Stimulated activated CD4-positive, alpha-beta T cell treated with anti-CD3 and anti-CD28 coated beads, TNF-alpha, amount 100 ng/mL, for 24 hours (primary cell): ENCODE data around the gene RCCD1.

Experiments
- DNase-seq, 3 experiments: peaks; one replicate each; pipeline ENCODE4 v3.0.0-alpha.2; 2020; ENCODE audit warnings: low read depth in 3 of 3

RCCD1 gene

DNA sequence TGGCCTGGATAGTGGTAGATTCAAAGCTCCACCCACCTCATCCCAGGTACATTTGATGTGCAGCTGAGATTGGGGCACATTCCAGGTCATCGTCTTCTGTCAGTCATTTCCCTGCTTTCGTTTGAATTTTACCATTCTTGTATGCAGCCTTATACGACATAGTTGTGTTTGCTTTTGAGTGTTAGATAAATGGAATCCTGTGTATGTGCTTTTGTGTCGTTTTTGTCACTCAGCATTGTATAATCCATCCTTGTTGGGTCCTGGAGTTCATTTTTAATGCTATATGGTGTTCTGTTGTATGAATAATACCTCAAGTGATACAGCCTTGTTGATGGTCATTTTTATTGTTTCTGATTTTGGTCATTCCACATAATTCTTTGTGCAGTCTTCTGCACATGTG lies 7.3 kb downstream of the RCCD1 start:
- DNase-seq, result no peak

DNA sequence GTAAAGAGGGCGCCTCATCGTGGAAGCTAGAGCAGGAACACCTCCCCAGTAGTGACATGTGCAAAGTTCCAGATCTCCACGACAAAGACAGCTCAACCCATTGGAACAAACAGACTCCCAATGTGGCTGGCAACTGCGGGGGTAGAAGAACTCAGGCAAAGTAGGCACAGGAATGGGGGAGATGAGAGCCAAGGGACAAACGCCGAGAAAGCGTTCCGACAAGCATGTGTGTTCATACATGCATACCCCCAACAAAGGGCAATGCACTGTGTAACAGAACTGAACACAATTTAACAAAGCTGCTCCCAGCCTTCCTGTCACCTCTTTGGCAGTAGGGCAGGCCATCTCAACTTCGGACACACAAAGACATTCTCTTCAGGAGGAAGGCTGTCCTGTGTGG lies 11.6 kb downstream of the RCCD1 start:
- DNase-seq, result no peak

DNA sequence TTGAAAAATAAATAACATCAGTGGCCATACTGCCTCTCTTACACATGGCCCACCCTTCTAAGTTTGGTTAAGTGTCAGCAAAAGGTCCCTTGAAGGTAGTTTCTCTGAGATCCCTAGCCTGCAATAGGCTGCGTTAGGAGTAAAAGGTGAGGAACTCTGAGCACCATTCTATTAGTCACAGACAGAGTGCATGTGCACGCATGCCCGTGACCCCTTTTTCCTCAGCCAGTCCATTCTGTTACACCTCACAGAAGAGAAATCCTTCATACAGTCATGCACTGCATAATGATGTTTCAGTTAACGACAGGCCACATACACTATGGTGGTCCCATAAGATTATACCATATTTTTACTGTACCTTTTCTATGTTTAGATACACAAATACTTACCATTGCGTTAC lies 12.5 kb downstream of the RCCD1 start:
- DNase-seq, result no peak

DNA sequence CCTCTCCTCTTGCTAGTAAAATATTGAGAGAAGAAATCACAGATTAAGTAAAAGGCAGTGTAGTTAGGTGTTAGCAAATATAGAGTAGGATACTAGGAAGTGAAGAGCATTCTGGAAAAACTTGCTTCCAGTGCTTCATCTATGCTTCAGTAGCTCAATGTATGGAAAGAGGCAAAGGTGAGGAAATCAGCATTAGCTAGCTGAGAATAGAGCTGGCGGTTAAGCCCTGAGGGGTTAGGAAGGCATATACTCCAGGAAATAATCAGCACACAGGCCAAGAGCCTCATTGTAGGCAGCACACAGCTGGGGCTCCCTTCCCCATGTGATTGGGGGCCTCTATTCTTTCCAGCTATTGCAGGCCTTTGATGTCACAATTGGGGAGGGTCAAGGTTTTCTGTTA lies 13.8 kb downstream of the RCCD1 start:
- DNase-seq, result no peak

DNA sequence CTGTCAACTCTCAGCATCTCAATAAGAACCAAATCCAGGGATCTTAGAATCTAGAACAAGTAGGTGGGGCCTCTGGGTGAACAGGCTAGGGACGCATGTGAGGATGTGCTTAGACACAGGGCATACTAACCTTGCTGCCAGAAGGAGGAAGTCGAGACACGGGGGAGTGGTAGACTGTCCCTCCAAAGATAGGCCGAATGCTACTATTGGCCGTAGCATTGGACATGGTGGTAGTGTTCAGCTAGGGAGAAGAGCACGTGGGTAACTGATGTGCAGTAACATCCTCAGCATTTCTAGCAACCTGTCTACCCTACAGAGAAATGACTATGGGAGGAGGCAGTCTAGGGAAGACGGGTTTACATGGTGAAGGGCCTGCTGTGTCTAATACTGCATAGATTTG lies 15.6 kb downstream of the RCCD1 start:
- no peak for DNase-seq

DNA sequence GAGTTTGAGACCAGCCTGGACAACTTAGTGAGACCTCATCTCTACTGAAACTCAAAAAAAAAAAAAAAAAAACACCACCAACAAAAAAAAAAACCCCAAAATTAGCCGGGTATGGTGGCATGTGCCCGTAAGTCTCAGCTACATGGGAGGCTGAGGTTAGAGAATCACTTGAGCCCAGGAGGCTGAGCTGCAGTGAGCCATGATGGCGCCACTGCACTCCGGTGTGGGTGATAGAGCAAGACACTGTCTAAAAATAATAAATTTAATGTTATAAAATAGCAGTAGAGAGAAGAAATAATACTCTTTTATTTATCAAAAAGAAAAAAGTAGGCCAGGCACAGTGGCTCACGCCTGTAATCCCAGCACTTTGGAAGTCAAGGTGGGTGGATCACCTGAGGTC lies 17.4 kb downstream of the RCCD1 start:
- no peak for DNase-seq

DNA sequence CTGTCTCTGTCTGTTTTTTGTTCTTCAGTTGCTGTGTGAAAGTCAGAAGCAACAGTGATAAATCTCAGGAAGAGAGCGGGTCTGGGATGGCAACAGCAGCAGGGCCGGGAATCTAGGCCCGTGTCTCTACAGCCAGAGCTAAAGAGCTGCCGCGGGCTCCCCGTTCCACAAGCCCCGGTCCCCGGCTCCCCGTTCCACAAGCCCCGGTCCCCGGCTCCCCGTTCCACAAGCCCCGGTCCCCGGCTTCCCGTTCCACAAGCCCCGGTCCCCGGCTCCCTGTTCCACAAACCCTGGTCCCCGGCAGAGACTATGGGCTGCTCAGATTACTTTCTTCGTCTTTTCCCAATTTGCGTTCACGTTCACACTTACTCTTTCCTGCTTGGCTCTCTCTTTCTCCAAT lies 19.5 kb downstream of the RCCD1 start:
- no peak for DNase-seq

DNA sequence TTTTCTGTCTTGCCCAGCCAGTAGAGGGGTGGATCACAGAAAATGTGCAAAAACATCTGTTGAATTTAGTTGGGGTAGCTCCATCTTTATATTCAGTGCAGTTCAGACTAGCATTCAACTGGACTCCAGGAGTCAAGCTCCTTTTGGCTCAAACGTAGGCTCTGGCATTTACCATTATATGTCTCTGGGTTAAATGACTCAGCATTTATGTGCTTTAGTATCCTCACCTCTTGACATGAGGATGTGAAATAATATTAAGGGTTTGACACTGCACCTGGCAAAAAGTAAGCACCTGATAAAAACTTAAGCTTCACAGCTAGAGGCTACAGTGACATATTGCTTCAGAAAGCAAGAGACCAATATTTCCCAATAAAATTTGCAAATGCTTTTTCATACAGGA lies 24.9 kb downstream of the RCCD1 start:
- no peak for DNase-seq

DNA sequence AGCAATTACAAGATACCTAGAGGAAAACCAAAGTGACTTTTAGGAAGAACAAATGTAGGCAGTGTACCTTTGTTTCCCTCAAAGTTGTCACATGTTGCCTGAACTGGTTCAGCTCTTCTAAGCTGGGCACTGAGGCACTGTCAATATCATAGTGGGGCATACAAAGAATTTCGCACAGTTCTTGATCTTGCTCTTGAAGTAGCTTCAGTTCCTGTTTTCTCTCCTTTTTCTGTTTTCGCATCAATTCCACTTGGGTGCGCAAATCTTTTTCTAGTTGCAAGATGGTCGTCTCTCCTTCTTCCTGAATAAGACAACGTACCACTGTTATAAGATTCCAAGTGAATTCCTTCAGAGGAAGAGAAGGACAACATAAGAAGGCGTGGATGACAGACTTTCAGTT lies 27.0 kb downstream of the RCCD1 start:
- no peak for DNase-seq

DNA sequence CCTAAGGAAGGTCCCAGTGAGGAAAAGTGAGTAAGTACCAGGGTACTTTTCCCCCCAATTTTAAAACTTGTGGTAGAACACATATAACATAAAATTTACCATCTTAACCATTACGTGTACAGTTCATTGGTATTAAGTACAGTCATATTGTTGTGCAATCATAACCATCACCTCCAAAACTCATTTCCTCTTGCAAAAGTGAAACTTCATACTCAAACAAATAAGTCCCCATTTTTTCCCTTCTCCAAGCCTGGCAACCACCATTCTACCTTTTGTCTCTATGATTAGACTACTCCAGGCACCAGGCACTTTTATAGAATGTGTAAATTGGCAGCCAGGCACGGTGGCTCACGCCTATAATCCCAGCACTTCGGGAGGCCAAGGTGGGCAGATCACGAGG lies 27.5 kb downstream of the RCCD1 start:
- DNase-seq, result no peak

DNA sequence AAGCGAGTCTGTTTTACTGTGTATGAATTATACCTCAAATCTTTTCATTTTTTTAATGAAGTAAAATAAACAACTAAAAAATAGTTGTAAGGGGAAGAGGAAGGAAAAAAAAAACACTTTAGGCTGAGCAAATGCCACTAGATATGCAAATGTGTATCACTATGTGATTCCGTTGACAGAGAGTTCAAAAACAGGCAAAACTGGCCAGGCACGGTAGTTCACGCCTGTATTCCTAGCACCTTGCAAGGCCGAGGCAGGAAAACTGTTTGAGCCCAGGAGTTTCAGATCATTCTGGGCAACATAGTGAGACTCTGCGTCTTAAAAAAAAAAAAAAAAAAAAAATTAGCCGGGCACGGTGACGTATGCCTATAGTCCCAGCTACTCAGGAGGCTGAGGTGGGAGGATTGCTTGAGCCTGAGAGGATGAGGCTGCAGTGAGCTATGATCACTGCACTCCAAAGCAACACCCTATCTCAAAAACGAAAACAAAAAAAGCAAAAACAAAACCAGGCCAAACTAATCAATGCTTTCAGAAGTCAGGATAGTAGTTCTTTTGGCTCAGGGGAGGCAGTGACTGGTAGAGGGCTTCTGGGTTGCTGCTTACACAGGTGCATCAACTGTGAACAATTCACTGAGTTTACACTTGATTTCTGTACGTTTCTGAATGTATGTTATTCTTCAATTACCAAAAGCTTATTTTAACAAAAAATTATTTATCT lies 32.3 kb downstream of the RCCD1 start:
- no peak for DNase-seq

DNA sequence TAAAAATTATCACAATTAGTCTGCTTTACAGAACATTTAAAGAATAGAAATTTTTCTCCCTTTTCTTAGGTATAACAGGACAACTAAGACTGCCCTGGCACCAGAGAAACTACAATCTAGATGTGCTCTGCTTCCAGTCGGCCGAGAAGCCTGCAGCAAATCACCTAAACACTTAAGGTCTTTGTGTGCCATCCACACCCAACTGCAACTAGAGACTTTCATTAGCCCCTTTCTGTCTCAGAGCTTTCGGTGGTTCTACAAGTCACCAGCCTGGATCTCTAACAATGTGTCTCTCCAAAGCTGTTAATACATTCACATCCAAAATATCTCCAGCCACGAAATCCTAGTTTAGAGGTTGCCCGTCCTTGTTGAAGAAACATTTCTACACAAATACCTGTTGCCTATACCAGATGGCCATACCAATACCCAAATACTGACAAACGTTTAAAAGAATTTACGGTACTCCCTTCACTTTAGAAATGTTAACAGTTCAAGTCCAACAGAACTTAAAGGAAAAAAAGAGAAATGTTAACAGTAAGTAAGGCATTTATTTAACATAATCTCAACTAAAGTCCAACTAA lies 33.0 kb downstream of the RCCD1 start:
- DNase-seq, result no peak

DNA sequence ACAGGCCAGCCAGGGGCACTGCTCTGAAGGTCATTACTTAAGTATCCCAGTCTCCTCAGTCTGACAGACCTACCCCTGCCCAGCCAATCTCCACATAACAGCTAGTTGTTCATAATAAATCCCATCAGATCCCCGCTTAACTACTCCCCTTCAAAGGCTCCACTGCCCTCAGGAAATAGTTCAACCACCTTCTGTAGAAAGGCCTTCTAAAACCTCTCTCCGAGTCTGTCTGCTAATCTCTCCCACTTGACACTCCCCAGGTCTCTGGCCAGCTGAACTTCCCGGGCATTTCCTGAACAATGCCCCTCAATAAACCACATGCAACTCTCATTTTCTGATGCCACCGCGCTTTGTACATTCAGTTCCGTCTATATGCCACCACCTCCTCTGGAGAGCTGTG lies 33.6 kb downstream of the RCCD1 start:
- no peak for DNase-seq

DNA sequence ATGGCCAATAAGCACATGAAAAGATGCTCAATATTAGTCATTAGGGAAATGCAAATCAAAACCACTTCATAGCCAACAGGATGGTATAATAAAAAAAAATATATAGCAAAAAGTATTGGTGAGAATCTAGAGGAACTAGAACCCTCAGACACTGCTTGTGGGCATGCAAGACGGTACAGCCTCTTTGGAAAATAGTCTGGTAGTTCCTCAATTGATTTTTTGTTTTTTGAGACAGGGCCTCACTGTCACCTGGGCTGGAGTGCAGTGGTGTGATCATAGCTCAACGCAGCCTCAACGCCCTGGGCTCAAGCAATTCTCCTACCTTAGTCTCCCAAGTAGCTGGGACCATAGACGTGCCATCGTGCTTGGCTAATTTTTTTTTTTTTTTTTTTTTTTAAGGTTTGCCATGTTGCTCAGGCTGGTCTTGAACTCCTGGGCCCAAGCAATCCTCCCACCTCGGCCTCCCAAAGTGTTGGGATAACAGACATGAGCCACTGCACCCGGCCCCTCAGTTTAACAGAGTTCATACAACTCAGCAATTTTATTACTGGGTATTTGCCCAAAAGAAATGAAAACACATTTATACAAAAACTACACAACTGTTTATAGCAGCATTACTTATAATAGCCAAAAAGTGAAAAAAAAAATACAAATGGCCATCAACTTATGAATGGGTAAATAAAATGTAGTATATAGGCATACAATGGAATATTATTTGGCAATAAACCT lies 34.5 kb downstream of the RCCD1 start:
- DNase-seq, result no peak

DNA sequence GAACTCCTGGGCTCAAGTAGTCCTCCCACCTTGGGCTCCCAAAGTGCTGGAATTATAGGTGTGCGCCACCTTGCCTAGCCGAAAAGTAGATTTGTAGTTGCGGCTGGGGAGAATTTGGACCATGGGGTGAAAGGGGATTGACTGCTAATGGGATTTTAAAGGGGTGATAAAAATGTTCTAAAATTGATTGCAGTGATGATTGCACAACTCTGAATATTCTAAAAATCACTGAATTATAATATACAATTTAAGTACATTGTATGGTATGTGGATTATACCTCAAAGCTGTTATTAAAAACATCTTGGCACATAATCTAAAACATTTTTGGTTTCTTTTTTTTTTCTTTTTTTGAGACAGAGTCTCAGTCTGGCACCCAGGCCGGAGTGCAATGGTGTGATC lies 35.8 kb downstream of the RCCD1 start:
- DNase-seq, result no peak

DNA sequence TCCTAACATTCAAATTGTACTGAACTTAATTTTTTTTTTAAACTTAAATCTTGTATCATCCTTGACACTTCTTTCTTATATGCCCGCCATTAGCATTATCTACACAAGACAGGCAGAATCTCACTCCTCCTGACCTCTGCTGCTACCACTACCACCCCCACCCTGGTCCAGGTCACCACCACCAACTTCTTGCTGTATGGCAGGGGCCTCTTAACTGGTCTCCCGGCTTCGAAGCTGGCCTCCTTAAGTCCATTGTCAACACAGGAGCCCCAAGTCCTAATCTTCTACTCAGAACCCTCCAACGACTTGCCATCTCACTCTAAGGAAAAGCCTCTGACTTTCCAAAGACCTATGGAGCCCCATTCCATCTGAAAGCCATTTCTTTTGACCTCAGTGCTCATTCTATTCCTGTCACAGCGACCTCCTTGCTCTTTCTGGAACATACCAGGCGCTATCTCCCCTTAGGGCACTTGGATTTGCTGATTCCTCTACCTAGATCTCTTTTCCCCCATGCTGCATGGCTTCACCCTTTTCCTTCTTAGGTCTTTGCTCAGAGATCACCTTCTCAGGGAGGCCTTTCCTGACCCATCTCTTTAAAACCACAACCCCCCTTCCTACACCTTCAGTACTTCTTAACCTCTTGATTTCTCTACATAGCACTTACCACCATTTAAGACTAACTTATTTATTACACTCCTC lies 37.1 kb downstream of the RCCD1 start:
- DNase-seq, result no peak

DNA sequence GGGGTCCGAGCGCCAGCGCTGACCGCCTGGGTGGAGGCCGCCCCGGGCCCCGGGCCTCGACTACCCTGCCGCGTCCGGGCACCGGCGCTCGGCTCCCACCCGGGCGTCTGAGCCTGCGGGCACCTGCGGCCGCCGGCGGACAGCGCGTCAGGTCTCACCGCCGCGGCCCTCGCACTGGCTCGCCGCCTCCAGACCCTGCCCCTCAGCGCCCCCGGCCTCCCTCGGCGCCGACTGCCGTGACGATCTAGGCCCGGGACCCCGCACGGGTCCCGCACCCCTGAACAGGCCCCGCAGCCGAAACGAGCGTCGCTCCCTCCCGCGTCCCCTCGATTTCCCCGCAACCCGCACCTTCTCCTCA lies 39.4 kb downstream of the RCCD1 start:
- DNase-seq, result peak in 1 of 3 experiments; percentile 12

DNA sequence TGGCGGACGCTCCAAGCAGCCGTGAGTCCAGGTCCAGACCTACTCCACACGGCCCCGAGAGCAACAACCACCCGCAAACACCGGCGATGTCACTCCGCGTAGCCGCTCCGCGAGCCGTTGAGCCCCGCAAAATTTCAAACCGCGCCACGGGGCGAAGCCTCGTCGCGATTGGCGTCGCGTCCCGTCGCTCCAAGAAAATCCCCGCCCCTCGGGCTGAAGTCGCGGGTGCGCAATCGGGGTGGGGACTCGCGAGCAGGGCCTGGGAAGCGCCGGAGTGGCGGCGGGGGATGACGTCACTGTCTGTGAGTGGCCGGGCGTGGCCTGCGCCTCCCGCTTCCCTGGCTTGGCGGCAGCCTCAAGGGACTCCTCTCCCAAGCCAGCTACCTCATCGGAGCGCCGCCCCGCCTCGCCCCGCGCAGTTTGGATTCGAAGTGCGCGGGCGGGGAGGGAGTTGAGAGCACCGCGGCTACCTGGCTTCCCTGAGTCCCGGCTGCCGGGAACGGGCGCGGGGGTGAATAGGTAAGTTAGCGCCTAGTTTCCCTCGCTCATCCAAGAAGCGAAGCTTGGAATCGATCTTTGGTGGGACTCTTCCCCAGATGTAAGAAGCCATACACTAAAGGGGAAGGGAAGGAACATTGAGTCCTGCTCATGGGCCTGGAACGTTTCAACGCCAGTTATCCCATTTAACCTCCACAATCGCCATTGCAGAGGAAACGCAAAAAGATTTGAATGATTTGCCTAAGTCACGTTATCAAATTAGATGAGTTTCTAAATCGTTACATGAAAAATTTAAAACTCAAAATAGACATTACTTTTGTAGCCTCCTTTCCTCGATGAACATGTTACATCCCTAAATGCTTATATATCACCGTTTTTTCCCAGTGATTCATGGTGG lies 40.0 kb downstream of the RCCD1 start, which contains the start of gene PRC1:
Gene PRC1, minus strand, starts transcription at position 119 of the 895 bp plus-strand sequence. Its CDS starts 118 bp downstream, at position 1.
- DNase-seq, result peak; percentile 95 to 98 (median 97)

DNA sequence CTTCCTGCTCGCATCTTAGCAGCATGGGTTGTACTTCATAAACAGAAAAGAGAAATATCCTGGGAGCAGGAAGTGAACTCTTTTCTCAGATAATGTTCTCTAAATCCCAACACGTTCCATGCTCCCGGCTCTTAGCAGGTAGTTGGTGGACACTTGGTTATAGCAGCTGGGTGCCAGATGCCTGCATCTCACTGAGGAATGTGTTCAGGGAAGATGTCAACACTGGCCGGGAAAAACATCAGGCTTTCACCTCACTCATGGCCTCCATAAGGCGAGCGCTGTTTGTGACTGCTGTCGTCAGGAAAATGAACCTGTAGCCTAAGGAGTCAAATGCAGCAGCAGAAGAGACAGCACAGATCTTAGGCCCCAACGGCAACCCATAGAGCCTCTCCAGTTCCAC lies 44.1 kb downstream of the RCCD1 start:
- DNase-seq, result no peak

DNA sequence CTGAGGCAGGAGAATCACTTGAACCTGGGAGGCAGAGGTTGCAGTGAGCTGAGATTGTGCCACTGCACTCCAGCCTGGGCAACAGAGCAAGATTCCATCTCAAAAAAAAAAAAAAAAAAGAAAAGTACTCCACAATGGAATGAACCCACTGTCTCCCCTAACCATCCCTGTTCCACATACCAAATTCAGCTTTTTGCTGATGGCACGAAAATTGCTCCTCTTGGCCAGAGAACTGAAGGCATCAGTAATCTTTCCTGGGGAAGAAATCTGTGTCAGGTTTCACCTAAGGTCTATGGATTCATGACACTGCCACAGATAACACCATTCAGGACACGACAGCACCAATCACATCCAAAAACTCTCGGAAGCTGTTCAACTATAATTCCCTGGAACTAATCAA lies 46.5 kb downstream of the RCCD1 start:
- DNase-seq, result no peak

DNA sequence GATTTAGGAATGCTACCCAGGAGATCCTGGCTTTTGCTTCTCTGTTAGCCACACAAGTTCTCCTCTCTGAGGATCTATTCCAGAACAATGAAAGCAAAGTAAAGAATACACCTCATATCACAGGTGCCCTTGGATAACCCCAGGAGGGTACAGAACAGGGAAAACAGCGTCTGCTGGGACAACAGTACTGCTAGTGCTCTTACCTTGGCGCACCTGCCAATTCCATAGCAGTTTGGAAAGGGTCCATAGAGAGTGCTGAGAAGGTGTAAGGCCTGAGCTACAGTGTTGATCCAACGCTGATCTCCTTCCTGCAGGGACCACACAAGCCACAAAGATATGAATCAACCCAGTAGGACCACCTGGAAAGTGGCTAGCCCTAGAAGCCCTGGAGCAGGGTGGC lies 52.6 kb downstream of the RCCD1 start:
- DNase-seq, result no peak
